HL-60 (cell line): Measurements from ENCODE around the gene KANSL1.

Source experiments
- SPI1 ChIP-seq: IDR thresholded peaks from 2 replicates; pipeline ENCODE4 v1.6.1; 2012; ENCODE audit warnings: low read depth, mild to moderate bottlenecking, borderline replicate concordance
- TF ChIP-seq, protein P1 (sequence below): IDR thresholded peaks from one replicate; pipeline ENCODE4 v1.5.1; 2011; ENCODE audit warnings: low read length, control low read depth, inconsistent platforms; ENCODE audit not compliant: insufficient read depth

DNA sequence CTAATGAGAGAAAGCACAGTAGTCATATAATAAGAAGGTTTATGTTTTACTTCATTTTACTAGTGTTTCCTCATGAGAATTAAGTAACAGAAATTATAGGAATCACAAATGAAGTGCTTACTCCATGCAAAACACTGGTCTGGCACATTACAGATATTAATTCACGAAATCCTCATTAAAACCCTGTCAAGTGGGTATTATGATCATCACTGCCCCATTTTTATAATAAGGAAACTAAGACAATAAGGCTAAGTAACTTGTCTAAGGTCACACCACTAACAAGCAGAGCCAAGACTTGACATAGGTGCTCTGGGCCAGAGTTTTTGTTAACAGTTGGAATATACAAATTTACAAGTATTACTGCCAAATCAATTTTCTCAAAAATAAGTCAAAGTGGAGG, 83.0 kb downstream of the KANSL1 start:
- TF ChIP-seq, protein P1, sequence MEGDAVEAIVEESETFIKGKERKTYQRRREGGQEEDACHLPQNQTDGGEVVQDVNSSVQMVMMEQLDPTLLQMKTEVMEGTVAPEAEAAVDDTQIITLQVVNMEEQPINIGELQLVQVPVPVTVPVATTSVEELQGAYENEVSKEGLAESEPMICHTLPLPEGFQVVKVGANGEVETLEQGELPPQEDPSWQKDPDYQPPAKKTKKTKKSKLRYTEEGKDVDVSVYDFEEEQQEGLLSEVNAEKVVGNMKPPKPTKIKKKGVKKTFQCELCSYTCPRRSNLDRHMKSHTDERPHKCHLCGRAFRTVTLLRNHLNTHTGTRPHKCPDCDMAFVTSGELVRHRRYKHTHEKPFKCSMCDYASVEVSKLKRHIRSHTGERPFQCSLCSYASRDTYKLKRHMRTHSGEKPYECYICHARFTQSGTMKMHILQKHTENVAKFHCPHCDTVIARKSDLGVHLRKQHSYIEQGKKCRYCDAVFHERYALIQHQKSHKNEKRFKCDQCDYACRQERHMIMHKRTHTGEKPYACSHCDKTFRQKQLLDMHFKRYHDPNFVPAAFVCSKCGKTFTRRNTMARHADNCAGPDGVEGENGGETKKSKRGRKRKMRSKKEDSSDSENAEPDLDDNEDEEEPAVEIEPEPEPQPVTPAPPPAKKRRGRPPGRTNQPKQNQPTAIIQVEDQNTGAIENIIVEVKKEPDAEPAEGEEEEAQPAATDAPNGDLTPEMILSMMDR: no peak
- no peak for TF ChIP-seq SPI1
